ENCODE measurements around the gene RMP24.

RMP24 gene

GRCh38 chr18:35972197-35973000 lies at the start of gene RMP24 (continued):
- TF ChIP-seq, protein P1, sequence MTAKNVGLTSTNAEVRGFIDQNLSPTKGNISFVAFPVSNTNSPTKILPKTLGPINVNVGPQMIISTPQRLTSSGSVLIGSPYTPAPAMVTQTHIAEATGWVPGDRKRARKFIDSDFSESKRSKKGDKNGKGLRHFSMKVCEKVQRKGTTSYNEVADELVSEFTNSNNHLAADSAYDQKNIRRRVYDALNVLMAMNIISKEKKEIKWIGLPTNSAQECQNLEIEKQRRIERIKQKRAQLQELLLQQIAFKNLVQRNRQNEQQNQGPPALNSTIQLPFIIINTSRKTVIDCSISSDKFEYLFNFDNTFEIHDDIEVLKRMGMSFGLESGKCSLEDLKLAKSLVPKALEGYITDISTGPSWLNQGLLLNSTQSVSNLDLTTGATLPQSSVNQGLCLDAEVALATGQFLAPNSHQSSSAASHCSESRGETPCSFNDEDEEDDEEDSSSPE (CRISPR knock-in tag; IDR thresholded peaks at IDR 0.05), result peak; percentile 66
- TF ChIP-seq, protein P2, sequence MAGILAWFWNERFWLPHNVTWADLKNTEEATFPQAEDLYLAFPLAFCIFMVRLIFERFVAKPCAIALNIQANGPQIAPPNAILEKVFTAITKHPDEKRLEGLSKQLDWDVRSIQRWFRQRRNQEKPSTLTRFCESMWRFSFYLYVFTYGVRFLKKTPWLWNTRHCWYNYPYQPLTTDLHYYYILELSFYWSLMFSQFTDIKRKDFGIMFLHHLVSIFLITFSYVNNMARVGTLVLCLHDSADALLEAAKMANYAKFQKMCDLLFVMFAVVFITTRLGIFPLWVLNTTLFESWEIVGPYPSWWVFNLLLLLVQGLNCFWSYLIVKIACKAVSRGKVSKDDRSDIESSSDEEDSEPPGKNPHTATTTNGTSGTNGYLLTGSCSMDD (CRISPR knock-in tag; IDR thresholded peaks at IDR 0.05), result no peak
- no peak for TF ChIP-seq ZNF737 (CRISPR knock-in tag; IDR thresholded peaks at IDR 0.05; ENCODE audit: borderline replicate concordance)
- no peak for TF ChIP-seq CEBPB (IDR thresholded peaks at IDR 0.05; ENCODE audit: borderline replicate concordance, low read depth, low read length)
- TF ChIP-seq ZNF318 (CRISPR knock-in tag; IDR thresholded peaks at IDR 0.05), result no peak
- TF ChIP-seq ZNF83 (CRISPR knock-in tag; IDR thresholded peaks at IDR 0.05; ENCODE audit: borderline replicate concordance), result no peak
- no peak for TF ChIP-seq SRSF9 (IDR thresholded peaks at IDR 0.05; ENCODE audit: borderline replicate concordance, insufficient read depth, low read depth, low read length, poor library complexity, severe bottlenecking)
- TF ChIP-seq HINFP (CRISPR knock-in tag; IDR thresholded peaks at IDR 0.05; ENCODE audit: low read depth), result no peak
- TF ChIP-seq ZNF205 (CRISPR knock-in tag; IDR thresholded peaks at IDR 0.05), result peak; percentile 63; the same call in 1 of the 2 replicates
- TF ChIP-seq POLR2G (IDR thresholded peaks at IDR 0.05; ENCODE audit: low read depth, low read length), result peak; percentile 91
- no peak for TF ChIP-seq ZNF260 (CRISPR knock-in tag; IDR thresholded peaks at IDR 0.05; ENCODE audit: borderline replicate concordance, low read depth)
- peak; percentile 91; the same call in 1 of the 2 replicates for TF ChIP-seq ZNF350 (CRISPR knock-in tag; IDR thresholded peaks at IDR 0.05; ENCODE audit: borderline replicate concordance, low read depth)
- TF ChIP-seq MYC (CRISPR knock-in tag; IDR thresholded peaks at IDR 0.05; ENCODE audit: borderline replicate concordance), result peak; percentile 92
- peak; percentile 45 for TF ChIP-seq AGO2 (optimal IDR thresholded peaks at IDR 0.05; ENCODE audit: low read depth, low read length)
- no peak for TF ChIP-seq NFE2 (CRISPR knock-in tag; IDR thresholded peaks at IDR 0.05)
